Measurements from ENCODE around the gene HEPACAM2.

HEPACAM2 gene

DNA sequence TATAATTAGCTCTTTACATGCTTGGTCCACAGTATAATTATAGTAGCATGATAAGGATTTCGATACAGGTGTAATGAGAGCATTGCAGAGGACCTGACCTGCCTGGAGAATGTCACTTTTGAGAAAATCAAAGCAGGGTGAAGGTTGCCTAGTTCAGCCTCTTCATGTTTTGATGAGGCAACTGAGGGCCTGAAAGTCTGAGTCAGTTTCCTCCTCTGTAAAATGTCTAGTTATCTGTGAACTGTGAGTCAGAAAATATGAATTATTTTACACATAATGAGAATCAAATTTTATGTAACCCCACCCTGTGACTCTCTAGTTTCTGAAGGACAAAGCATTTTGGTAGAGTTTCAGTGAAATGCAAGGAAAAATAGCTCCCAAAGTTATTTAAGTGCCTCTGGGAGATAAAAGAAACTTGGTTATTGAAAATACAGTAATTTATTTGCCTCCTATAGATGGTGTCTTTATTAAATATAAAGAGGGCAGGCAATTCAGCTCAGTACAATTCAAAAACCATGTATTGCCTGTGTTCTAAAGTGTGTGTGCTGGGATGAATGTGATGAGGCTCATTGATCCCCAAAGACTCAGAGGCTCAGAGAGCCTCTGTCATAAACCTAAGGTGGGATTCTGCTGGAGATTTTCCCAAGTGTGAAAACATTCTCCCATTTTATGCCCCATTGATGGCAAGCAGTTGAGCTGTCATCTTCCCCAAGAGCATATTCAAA, 40.8 kb downstream of the HEPACAM2 start:
- H3K4me1 ChIP-seq (ENCODE audit: insufficient read depth, low read length) = no peaks in the 10 kb centered on the region
- no peaks in the 10 kb centered on the region for H3K36me3 ChIP-seq (ENCODE audit: insufficient read depth, low read length)
- no peaks in the 10 kb centered on the region for H3K9me3 ChIP-seq (ENCODE audit: low read length)
- no peak overlapping the region for H3K4me3 ChIP-seq (ENCODE audit: low read length)
- no peaks in the 10 kb centered on the region for H3K27me3 ChIP-seq (ENCODE audit: insufficient read depth, low read length)
- no peak overlapping the region for H2AFZ ChIP-seq (ENCODE audit: low read depth, low read length)

DNA sequence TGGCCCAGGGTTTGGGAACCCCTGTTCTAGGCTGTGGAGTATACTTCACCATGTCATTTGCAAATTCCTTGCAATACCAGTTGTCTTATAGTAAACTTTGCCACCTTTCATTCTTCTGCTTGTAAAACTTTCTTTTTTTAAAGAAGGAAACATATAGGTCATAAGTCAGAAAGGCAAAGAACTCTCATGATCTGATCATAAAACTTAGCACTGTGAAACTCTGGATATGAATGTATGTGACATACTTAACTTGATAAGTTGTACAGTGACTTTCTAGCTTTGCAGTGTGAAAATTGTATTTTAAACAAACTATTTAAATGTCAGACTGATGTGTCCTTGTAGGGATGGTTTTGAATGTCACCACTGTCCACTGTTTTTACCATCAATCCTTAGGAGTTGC, 47.1 kb downstream of the HEPACAM2 start:
- Histone ChIP-seq H3K9me3 (ENCODE audit: low read length) (no peaks in the 10 kb centered on the region), H3K36me3 (ENCODE audit: insufficient read depth, low read length) (no peaks in the 10 kb centered on the region), H2AFZ (ENCODE audit: low read depth, low read length) (no peak overlapping the region), H3K4me3 (ENCODE audit: low read length) (no peak overlapping the region), H3K4me1 (ENCODE audit: insufficient read depth, low read length) (no peaks in the 10 kb centered on the region), H3K27me3 (ENCODE audit: insufficient read depth, low read length) (no peaks in the 10 kb centered on the region)

DNA sequence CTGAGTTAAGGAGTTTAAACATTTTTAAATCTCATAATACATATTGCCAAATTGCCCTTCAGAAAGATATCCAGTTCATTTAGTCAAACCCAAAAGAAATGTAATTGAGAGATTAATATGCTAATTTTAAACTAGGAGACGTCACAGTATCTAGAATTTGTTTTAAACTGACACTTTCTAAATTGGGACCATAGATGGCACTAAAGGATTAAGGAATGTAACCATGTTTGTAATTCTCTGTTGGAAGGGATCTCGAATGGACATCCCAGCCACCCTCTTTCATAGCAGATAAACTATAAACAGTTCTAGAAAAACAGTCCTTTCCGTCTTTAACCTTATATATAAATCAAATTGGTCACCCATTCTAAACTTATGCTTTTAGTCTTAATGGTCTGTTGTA, 48.1 kb downstream of the HEPACAM2 start:
- Histone ChIP-seq H3K9me3 (ENCODE audit: low read length) (no peaks in the 10 kb centered on the region), H2AFZ (ENCODE audit: low read depth, low read length) (no peak overlapping the region), H3K27me3 (ENCODE audit: insufficient read depth, low read length) (no peaks in the 10 kb centered on the region), H3K4me1 (ENCODE audit: insufficient read depth, low read length) (no peaks in the 10 kb centered on the region), H3K36me3 (ENCODE audit: insufficient read depth, low read length) (no peaks in the 10 kb centered on the region), H3K4me3 (ENCODE audit: low read length) (no peak overlapping the region)

DNA sequence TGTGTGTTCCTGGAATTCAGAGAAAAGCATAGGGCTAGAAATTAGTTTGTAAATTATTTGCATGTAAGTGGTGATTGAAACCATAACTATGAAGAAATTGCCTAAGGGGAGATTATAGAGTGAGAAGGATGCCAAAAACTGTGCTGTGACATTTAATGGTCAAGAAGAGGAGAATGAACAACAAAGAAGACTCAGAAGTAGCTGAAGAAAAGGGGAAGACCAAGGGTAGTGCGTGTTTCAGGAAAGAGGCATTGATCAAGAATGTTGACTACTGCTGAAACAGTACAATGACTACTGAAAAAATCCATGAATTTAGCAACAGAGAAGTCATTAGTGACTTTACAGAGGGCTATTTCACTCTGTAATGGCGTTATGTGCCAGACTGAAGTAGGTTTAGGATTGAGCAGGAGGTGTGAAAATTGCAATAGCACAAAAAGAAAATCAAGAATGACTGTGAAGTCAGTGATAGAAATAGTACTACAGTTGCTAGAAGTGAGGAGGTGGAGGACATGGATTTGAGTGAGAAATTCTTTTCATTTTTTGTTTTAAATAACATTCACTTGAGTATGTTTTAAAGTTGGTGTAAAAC, 49.2 kb downstream of the HEPACAM2 start:
- Histone ChIP-seq H3K36me3 (ENCODE audit: insufficient read depth, low read length) (no peaks in the 10 kb centered on the region), H3K4me3 (ENCODE audit: low read length) (no peak overlapping the region), H3K4me1 (ENCODE audit: insufficient read depth, low read length) (no peaks in the 10 kb centered on the region), H2AFZ (ENCODE audit: low read depth, low read length) (no peak overlapping the region), H3K9me3 (ENCODE audit: low read length) (peaks cover 1% of the 10 kb centered on the region), H3K27me3 (ENCODE audit: insufficient read depth, low read length) (no peaks in the 10 kb centered on the region)

DNA sequence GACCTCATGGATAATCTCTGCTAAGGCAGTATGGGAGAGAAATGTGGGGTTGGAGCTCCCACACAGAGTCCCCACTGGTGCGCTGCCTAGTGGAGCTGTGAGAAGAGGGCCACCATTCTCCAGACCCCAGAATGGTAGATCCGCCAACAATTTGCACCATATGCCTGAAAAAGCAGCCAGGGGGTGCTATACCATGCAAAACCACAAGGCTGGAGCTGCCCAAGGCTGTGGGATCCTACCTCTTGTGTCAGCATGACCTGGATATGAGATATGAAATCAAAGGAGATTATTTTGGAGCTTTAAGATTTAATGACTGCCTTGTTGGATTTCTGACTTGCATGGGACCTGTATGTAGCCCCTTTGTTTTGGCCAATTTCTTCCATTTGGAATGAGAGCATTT, 51.0 kb downstream of the HEPACAM2 start:
- peaks cover 4% of the 10 kb centered on the region for H3K9me3 ChIP-seq (ENCODE audit: low read length)
- no peaks in the 10 kb centered on the region for H3K36me3 ChIP-seq (ENCODE audit: insufficient read depth, low read length)
- H3K4me1 ChIP-seq (ENCODE audit: insufficient read depth, low read length) = no peaks in the 10 kb centered on the region
- no peaks in the 10 kb centered on the region for H3K27me3 ChIP-seq (ENCODE audit: insufficient read depth, low read length)
- H2AFZ ChIP-seq (ENCODE audit: low read depth, low read length) = no peak overlapping the region
- no peak overlapping the region for H3K4me3 ChIP-seq (ENCODE audit: low read length)

DNA sequence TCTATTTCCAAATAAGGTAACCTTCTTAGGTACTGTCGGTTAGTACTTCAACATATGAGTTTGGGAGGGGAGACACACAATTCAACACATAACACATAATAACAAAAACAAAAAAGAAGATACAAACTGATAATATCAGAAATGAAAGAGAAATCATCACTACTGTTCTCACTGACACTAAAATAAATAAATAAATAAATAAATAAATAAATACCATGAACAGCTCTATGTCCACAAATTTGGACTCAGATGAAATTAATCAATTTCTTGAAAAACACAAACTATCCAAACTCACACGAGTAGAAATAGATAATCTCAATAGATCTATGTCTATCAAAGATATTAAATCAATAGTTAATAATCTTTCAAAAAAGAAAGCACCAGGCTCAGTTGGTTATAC, 53.6 kb downstream of the HEPACAM2 start:
- no peak overlapping the region for H3K4me3 ChIP-seq (ENCODE audit: low read length)
- no peak overlapping the region for H2AFZ ChIP-seq (ENCODE audit: low read depth, low read length)
- no peaks in the 10 kb centered on the region for H3K27me3 ChIP-seq (ENCODE audit: insufficient read depth, low read length)
- H3K4me1 ChIP-seq (ENCODE audit: insufficient read depth, low read length) = no peaks in the 10 kb centered on the region
- H3K9me3 ChIP-seq (ENCODE audit: low read length) = peaks cover 6% of the 10 kb centered on the region
- no peaks in the 10 kb centered on the region for H3K36me3 ChIP-seq (ENCODE audit: insufficient read depth, low read length)

DNA sequence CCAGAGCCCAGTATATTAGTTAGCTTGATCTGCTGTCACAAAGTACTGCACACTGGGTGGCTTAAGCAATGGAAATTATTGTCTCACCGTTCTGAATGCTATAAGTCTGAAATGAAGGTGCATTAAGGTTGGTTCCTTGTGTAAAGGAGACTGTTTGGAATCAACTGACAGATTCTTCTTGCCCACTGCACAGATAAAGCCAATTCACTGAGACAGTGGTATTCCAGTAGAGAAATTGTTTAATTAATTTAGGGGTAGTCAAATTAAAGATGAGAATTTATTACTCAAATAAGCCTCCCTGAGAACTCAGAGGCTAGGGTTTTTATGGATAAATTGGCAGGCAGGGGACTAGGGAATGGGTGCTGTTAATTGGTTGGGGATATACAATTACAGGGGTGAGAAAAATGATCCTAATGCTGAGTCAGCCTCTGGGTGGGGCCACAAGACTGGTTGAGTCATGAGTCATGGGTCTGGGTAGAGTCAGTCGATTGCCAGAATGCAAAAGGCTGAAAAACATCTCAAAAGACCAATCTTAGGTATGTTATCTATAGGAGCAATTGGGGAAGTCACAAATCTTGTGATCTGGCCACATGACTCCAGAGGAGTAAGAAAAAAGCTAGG, 54.6 kb downstream of the HEPACAM2 start:
- Histone ChIP-seq H3K27me3 (ENCODE audit: insufficient read depth, low read length) (no peaks in the 10 kb centered on the region), H3K4me3 (ENCODE audit: low read length) (no peak overlapping the region), H3K9me3 (ENCODE audit: low read length) (peaks cover 6% of the 10 kb centered on the region), H2AFZ (ENCODE audit: low read depth, low read length) (no peak overlapping the region), H3K36me3 (ENCODE audit: insufficient read depth, low read length) (no peaks in the 10 kb centered on the region), H3K4me1 (ENCODE audit: insufficient read depth, low read length) (no peaks in the 10 kb centered on the region)

DNA sequence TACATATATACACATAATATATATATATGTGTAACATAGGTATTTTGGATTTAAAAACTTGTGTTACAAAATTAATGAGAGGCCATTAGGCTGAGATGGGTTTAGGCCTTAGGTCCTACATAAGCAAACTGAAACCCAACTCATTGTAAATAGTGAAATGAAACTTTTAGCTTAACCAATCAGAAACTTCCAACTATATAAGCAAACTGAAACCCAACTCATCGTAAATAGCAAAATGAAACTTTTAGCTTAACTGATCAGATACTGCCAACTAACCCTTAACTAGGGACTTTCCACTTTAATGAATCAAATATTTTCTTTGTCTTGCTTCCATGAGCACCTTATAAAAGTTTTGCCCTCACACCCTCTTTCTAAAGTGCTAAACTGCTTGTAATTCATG, 60.8 kb downstream of the HEPACAM2 start:
- peaks cover 2% of the 10 kb centered on the region for H3K9me3 ChIP-seq (ENCODE audit: low read length)
- no peak overlapping the region for H3K4me3 ChIP-seq (ENCODE audit: low read length)
- H3K27me3 ChIP-seq (ENCODE audit: insufficient read depth, low read length) = peaks cover 4% of the 10 kb centered on the region
- no peaks in the 10 kb centered on the region for H3K4me1 ChIP-seq (ENCODE audit: insufficient read depth, low read length)
- H2AFZ ChIP-seq (ENCODE audit: low read depth, low read length) = no peak overlapping the region
- no peaks in the 10 kb centered on the region for H3K36me3 ChIP-seq (ENCODE audit: insufficient read depth, low read length)

DNA sequence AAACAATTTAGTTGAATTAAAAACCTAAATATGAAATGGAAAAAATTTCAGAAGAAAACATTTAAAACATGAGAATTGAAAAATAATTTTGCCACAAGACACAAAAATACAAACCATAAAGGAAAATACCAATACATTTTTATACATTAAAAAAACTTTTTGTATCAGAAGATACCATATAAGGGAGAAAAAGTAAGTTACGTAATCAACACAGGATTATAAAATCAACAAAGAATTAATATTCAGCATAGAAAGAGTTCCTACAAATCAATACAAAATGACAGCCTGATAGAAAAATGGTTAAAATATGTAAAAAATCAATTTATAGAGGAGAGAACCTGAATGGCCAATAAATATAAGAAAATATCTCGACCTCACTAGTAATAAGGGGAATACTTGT, 61.5 kb downstream of the HEPACAM2 start:
- Histone ChIP-seq H3K9me3 (ENCODE audit: low read length) (no peaks in the 10 kb centered on the region), H3K4me1 (ENCODE audit: insufficient read depth, low read length) (no peaks in the 10 kb centered on the region), H3K36me3 (ENCODE audit: insufficient read depth, low read length) (no peaks in the 10 kb centered on the region), H3K4me3 (ENCODE audit: low read length) (no peak overlapping the region), H2AFZ (ENCODE audit: low read depth, low read length) (no peak overlapping the region), H3K27me3 (ENCODE audit: insufficient read depth, low read length) (peaks cover 4% of the 10 kb centered on the region)

DNA sequence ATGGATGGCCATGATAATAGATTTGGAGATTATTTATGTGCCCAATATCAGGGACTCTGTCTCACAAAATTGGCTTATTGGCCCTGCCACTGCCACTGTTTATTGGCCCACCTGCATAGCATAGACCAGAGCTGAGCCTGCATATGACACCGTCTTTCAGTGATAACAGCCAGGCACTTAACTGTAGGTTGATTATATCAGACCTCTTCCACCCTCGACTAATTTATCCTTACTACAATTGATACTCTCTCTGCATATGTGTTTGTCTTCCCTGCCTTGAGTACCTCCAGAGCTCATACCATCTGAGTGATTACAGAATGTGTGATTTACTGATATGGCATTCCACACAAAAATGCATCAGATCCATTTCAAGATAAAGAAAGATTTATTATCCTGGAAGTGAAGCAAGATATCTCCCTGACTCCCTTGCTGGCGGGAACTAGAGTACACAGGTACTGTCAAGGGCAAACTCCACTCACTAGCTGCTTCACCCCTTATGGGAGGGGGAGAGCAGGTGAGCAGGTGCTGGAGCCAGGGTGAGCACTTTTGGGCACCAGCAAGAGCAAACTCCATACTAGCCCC, 65.0 kb downstream of the HEPACAM2 start:
- Histone ChIP-seq H3K4me1 (ENCODE audit: insufficient read depth, low read length) (no peaks in the 10 kb centered on the region), H3K27me3 (ENCODE audit: insufficient read depth, low read length) (peaks cover 4% of the 10 kb centered on the region), H3K9me3 (ENCODE audit: low read length) (no peaks in the 10 kb centered on the region), H2AFZ (ENCODE audit: low read depth, low read length) (no peak overlapping the region), H3K4me3 (ENCODE audit: low read length) (no peak overlapping the region), H3K36me3 (ENCODE audit: insufficient read depth, low read length) (no peaks in the 10 kb centered on the region)

DNA sequence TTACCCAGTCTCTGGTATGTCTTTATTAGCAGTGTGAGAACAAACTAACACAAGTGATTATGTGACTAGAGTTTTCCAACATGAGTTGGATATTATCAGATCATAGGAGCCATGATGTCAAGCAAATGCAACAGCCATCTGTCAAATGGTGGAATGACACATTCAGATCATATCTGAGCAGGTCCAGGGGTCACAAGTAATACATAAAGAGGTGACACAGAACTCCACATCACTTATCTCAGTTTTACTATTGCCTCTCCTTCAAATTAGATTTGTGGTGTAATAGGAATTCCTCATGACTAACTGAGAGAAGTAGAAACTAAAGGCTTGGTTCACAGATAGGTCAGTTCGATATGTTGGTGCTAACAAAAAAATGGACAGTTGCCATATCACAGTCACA, 65.9 kb downstream of the HEPACAM2 start:
- Histone ChIP-seq H3K4me1 (ENCODE audit: insufficient read depth, low read length) (no peaks in the 10 kb centered on the region), H2AFZ (ENCODE audit: low read depth, low read length) (no peak overlapping the region), H3K4me3 (ENCODE audit: low read length) (no peak overlapping the region), H3K36me3 (ENCODE audit: insufficient read depth, low read length) (no peaks in the 10 kb centered on the region), H3K27me3 (ENCODE audit: insufficient read depth, low read length) (peaks cover 2% of the 10 kb centered on the region), H3K9me3 (ENCODE audit: low read length) (no peaks in the 10 kb centered on the region)

DNA sequence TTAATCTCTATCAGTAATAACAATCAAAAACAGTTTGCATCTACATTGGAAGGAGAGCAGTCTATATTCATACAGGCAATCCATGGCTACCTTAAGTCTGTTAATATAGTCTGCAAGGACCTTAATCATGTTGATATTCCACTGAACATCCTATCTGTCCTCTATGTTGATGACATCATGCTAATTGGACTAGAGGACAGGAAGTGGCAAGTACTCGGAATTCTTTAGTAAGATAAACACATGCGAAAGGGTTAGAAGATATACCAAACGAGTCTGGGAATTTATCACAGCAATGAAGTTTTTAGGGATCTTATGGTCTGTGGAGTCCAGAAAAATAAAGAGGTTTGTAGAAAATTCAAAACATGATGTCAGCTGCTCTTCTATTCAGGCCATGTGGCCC, 66.8 kb downstream of the HEPACAM2 start:
- no peak overlapping the region for H3K4me3 ChIP-seq (ENCODE audit: low read length)
- H3K4me1 ChIP-seq (ENCODE audit: insufficient read depth, low read length) = no peaks in the 10 kb centered on the region
- H3K27me3 ChIP-seq (ENCODE audit: insufficient read depth, low read length) = peaks cover 2% of the 10 kb centered on the region
- no peak overlapping the region for H2AFZ ChIP-seq (ENCODE audit: low read depth, low read length)
- H3K9me3 ChIP-seq (ENCODE audit: low read length) = no peaks in the 10 kb centered on the region
- no peaks in the 10 kb centered on the region for H3K36me3 ChIP-seq (ENCODE audit: insufficient read depth, low read length)

DNA sequence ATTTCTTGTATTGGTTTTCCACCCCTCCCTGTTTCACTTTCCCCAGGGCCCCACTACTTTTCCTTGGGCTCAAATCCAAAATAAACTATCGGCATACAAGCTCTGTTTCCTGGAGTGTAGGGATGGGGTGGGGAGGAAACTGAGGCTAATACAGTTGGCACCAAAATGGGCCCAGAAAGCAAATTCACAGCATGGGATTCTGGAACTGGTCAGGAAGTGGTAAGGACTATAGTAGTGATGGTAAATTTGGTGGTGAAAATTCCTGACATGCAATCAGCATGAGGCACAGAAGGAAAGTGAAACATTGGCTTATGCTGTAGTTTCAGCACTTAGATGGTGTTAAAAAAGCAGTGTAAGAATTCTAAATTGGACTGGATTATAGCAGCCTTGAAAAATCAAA, 69.4 kb downstream of the HEPACAM2 start:
- Histone ChIP-seq H3K27me3 (ENCODE audit: insufficient read depth, low read length) (peaks cover 2% of the 10 kb centered on the region), H3K9me3 (ENCODE audit: low read length) (no peaks in the 10 kb centered on the region), H3K36me3 (ENCODE audit: insufficient read depth, low read length) (no peaks in the 10 kb centered on the region), H2AFZ (ENCODE audit: low read depth, low read length) (no peak overlapping the region), H3K4me1 (ENCODE audit: insufficient read depth, low read length) (no peaks in the 10 kb centered on the region), H3K4me3 (ENCODE audit: low read length) (no peak overlapping the region)
